Motor neuron (in vitro differentiated cells): ENCODE results near the gene FAM168B. TPM values are rescaled to one million over a fixed set of nuclear protein-coding genes. Genes with fewer than 3 reads are reported as not detected.

Experiments
- ATAC-seq, 8 experiments: fragments of 200-7000 bp; cut with Tn5 transposase; replicated peaks in 6 of 8; 2 replicates each; pipeline ENCODE4 v1.8.0; 2021; ENCODE audit warnings: mild to moderate bottlenecking in 8 of 8, moderate library complexity in 8 of 8
- H3K27ac ChIP-seq, 2 donors: fragments of 250-450 bp; sonication (Bioruptor Pico); 2 replicates each; pipeline ENCODE4 v1.9.0; 2021; ENCODE audit warnings: antibody characterized with exemption in 2 of 2, mild to moderate bottlenecking in 2 of 2, moderate library complexity in 1 of 2
- H3K4me1 ChIP-seq, 2 donors: fragments of 250-450 bp; sonication (Bioruptor Pico); replicated peaks in 1 of 2; 2 replicates each; pipeline ENCODE4 v1.6.1; 2021; ENCODE audit warnings: antibody characterized with exemption in 2 of 2, mild to moderate bottlenecking in 2 of 2, moderate library complexity in 1 of 2
- H3K4me3 ChIP-seq, 5 donors: fragments of 250-450 bp; sonication (Bioruptor Pico); 2 replicates each; pipeline ENCODE4 v1.9.0; 2021; ENCODE audit warnings: antibody characterized with exemption in 5 of 5, mild to moderate bottlenecking in 5 of 5, moderate library complexity in 4 of 5
- WGBS, 10 experiments: fragments of 450-650 bp; shearing (Covaris generic); methylation state at CpG; one replicate each; pipeline ENCODE4 v1.0.0; 2022; 5-methylcytosine and 5-hydroxymethylcytosine counted together
- in situ Hi-C, 9 experiments: fragments of 400-800 bp; cut with MboI; loops; one replicate each; pipeline ENCODE4 v1.15.0; 2021; ENCODE audit warnings: low sequenced_read_pairs in 9 of 9, low pct_unique_long_range_greater_than_20kb in 2 of 9; ENCODE audit not compliant: unreplicated experiment in 9 of 9
- total RNA-seq, 8 experiments: library from RNA; unstranded; fragments of 300-600 nt; gene quantifications; 2 replicates each; pipeline versions ENCODE4 v1.2.3 to v1.2.4, GENCODE V29; 2022

The FAM168B gene
- total RNA-seq, 8 experiments from 2014 or later, result 43.6 to 100 (median 70.4) TPM

GRCh38 chr2:131008967-131009366, 84.3 kb downstream of the FAM168B start:
- Histone ChIP-seq H3K4me1 (no peaks in the 10 kb centered on the region), H3K4me3 (no peak overlapping the region), H3K27ac (no peak overlapping the region)
- WGBS, 10 experiments, result 43 to 100% (median 100%) methylated on average over 1 of the region's 1 CpG; no CpG with 5 or more reads in 3 of the 10 experiments
- in situ Hi-C loops, result no loop called here
- no peak for ATAC-seq

- WGBS, 10 experiments, result 50 to 100% (median 94%) methylated on average over 1 of the region's 2 CpGs; no CpG with 5 or more reads in 4 of the 10 experiments
- no peaks in the 10 kb centered on the region for H3K4me1 ChIP-seq
- H3K4me3 ChIP-seq, result no peak overlapping the region
- in situ Hi-C loops, result no loop called here
- ATAC-seq, result no peak
- H3K27ac ChIP-seq, result no peak overlapping the region
Measured at GRCh38 chr2:131006561-131006960, 86.7 kb downstream of the FAM168B start.

- in situ Hi-C loops, result no loop called here
- WGBS, 10 experiments, result 83 to 87% methylated on average over 3 to 4 of the region's 16 CpGs; no CpG with 5 or more reads in 8 of the 10 experiments
- Histone ChIP-seq H3K4me1 (no peaks in the 10 kb centered on the region), H3K4me3 (no peak overlapping the region), H3K27ac (no peak overlapping the region)
- ATAC-seq, result peak in 3 of 8 experiments; percentile 32 to 68 (median 65)
Measured at GRCh38 chr2:131005216-131005935, 87.9 kb downstream of the FAM168B start.

- H3K27ac ChIP-seq, result no peak overlapping the region
- H3K4me3 ChIP-seq, result no peak overlapping the region
- in situ Hi-C loops, result no loop called here
- 78 to 100% (median 92%) methylated on average over 2 to 5 of the region's 11 CpGs; no CpG with 5 or more reads in 6 of the 10 experiments for WGBS, 10 experiments
- no peaks in the 10 kb centered on the region for H3K4me1 ChIP-seq
- peak in 3 of 8 experiments; percentile 68 to 85 (median 74) for ATAC-seq
Measured at GRCh38 chr2:131004446-131005209, 88.6 kb downstream of the FAM168B start.

- Histone ChIP-seq H3K27ac (no peak overlapping the region), H3K4me3 (no peak overlapping the region), H3K4me1 (no peaks in the 10 kb centered on the region)
- 19 to 91% (median 77%) methylated on average over 2 to 6 of the region's 6 CpGs; no CpG with 5 or more reads in 1 of the 10 experiments for WGBS, 10 experiments
- in situ Hi-C loops, result no loop called here
- ATAC-seq, result no peak
Measured at GRCh38 chr2:130998561-130998960, 94.7 kb downstream of the FAM168B start.

Other genes with a start within 250 kb of the FAM168B start
- 100 to 1,000 TPM in 3 of 8 experiments, 10 to 100 TPM in 5; 52.8 to 242 (median 73.4) TPM for gene PLEKHB2, start 11.9 kb upstream of the FAM168B start, total RNA-seq
- 1 to 10 TPM in 1 of 8 experiments, under 1 TPM in 7; 0.11 to 5.8 (median 0.28) TPM for gene POTEE, start 116.1 kb upstream of the FAM168B start, total RNA-seq